HEK293T (cell line): ENCODE data around the gene RAPGEF1.

Source experiments
- ARNT ChIP-seq: fragments of 450-650 bp; IDR thresholded peaks from 2 replicates; pipeline ENCODE4 v1.6.1; 2017; ENCODE audit warnings: mild to moderate bottlenecking
- BHLHE40 ChIP-seq: fragments of 450-650 bp; IDR thresholded peaks from 2 replicates; pipeline ENCODE4 v1.6.1; 2016; ENCODE audit warnings: mild to moderate bottlenecking, moderate library complexity, borderline replicate concordance
- ELF4 ChIP-seq: fragments of 450-650 bp; IDR thresholded peaks from 2 replicates; pipeline ENCODE4 v1.6.1; 2017; ENCODE audit warnings: antibody characterized with exemption
- FOXA1 ChIP-seq: fragments of 450-650 bp; IDR thresholded peaks from 2 replicates; pipeline ENCODE4 v1.6.1; 2016; ENCODE audit warnings: mild to moderate bottlenecking
- FOXK2 ChIP-seq: fragments of 450-650 bp; IDR thresholded peaks from 2 replicates; pipeline ENCODE4 v1.6.1; 2016; ENCODE audit warnings: mild to moderate bottlenecking
- FOXM1 ChIP-seq: fragments of 450-650 bp; IDR thresholded peaks from 2 replicates; pipeline ENCODE4 v1.6.1; 2017; ENCODE audit warnings: mild to moderate bottlenecking, borderline replicate concordance
- HDGF ChIP-seq: fragments of 450-650 bp; IDR thresholded peaks from 2 replicates; pipeline ENCODE4 v1.6.1; 2017; ENCODE audit warnings: antibody characterized with exemption, borderline replicate concordance
- L3MBTL2 ChIP-seq: fragments of 450-650 bp; conservative IDR thresholded peaks from 2 replicates; pipeline ENCODE4 v1.6.1; 2016; ENCODE audit warnings: mild to moderate bottlenecking
- LEF1 ChIP-seq: fragments of 450-650 bp; IDR thresholded peaks from 2 replicates; pipeline ENCODE4 v1.6.1; 2017; ENCODE audit warnings: mild to moderate bottlenecking, borderline replicate concordance
- NFRKB ChIP-seq: fragments of 450-650 bp; IDR thresholded peaks from 2 replicates; pipeline ENCODE4 v1.6.1; 2016; ENCODE audit warnings: mild to moderate bottlenecking, moderate library complexity
- SP1 ChIP-seq: fragments of 450-650 bp; IDR thresholded peaks from 2 replicates; pipeline ENCODE4 v1.6.1; 2017
- SUZ12 ChIP-seq: fragments of 450-650 bp; IDR thresholded peaks from 2 replicates; pipeline ENCODE4 v1.6.1; 2016; ENCODE audit warnings: mild to moderate bottlenecking
- TARDBP ChIP-seq: fragments of 450-650 bp; IDR thresholded peaks from 2 replicates; pipeline ENCODE4 v1.6.1; 2016
- ZNF384 ChIP-seq: fragments of 450-650 bp; IDR thresholded peaks from 2 replicates; pipeline ENCODE4 v1.6.1; 2016

- no peak for TF ChIP-seq ELF4
- no peak for TF ChIP-seq FOXM1
- no peak for TF ChIP-seq SP1
- TF ChIP-seq FOXK2 = no peak
- no peak for TF ChIP-seq ZNF384
- no peak for TF ChIP-seq L3MBTL2
- TF ChIP-seq SUZ12 = no peak
- no peak for TF ChIP-seq BHLHE40
- no peak for TF ChIP-seq LEF1
- TF ChIP-seq NFRKB = no peak
- no peak for TF ChIP-seq TARDBP
- no peak for TF ChIP-seq ARNT
- TF ChIP-seq HDGF = no peak
- no peak for TF ChIP-seq FOXA1
Observed at GRCh38 chr9:131579789-131580211, 160.1 kb downstream of the RAPGEF1 start.
